HFF-Myc (cell line): Measurements from ENCODE around the gene SCN5A.

Source experiments
- DNase-seq: peaks from one replicate; pipeline ENCODE4 v3.0.0-alpha.2; 2011; ENCODE audit warnings: low read depth; ENCODE audit errors: extremely low read depth
- H3K4me3 ChIP-seq: replicated peaks from 2 replicates; pipeline ENCODE4 v1.5.1; 2011; ENCODE audit warnings: low read depth, mild to moderate bottlenecking, control low read depth, low read length
- CTCF ChIP-seq: IDR thresholded peaks from 2 replicates; pipeline ENCODE4 v1.5.1; 2012; ENCODE audit warnings: mild to moderate bottlenecking, low read depth, low read length, control low read depth; ENCODE audit errors: missing control alignments

Gene SCN5A

GRCh38 chr3:38582941-38583645 lies 66.4 kb downstream of the SCN5A start:
- DNase-seq = no peak
- TF ChIP-seq CTCF = no peak
- no peak overlapping the region for H3K4me3 ChIP-seq

- H3K4me3 ChIP-seq = no peak overlapping the region
- no peak for DNase-seq
These were observed 67.2 kb downstream of the SCN5A start for GRCh38 chr3:38582316-38582715.

DNA sequence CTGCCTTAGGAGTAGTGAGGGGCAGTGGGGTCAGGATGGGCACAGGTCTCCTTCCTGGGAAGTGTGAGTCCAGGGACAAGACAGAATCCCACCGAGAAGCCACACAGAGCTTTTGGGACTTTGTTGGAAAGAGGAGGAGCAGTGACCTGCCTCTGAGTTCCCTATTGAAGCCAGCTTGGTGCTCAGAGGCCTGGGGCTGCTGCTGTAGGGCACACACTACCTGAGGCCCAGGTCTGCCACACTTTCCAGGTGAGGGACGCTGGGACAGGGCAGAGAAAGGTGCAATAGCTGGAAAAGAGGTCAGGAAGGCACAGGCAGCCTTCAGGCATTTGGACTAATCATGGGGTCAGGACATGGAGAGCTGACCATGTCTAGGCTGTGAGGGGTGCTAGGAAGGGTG lies 67.7 kb downstream of the SCN5A start:
- TF ChIP-seq CTCF = no peak
- no peak for DNase-seq
- no peak overlapping the region for H3K4me3 ChIP-seq

More at GRCh38 chr3:38582316-38582715, 67.2 kb downstream of the SCN5A start:
- TF ChIP-seq CTCF = no peak

- no peak for DNase-seq
- TF ChIP-seq CTCF = no peak
- H3K4me3 ChIP-seq = no peak overlapping the region
These were observed 68.8 kb downstream of the SCN5A start for GRCh38 chr3:38580450-38581382.

- DNase-seq = peak; percentile 76
- TF ChIP-seq CTCF = no peak
- no peak overlapping the region for H3K4me3 ChIP-seq
These were observed 69.7 kb downstream of the SCN5A start for GRCh38 chr3:38579551-38580449.

GRCh38 chr3:38579141-38579540 lies 70.3 kb downstream of the SCN5A start:
- DNase-seq = peak; percentile 10
- TF ChIP-seq CTCF = peak; percentile 20
- H3K4me3 ChIP-seq = no peak overlapping the region
